Stimulated activated naive CD8-positive, alpha-beta T cell treated with anti-CD3 and anti-CD28 coated beads, Interleukin-15, Interleukin-2, amounts not matched to agents 100 U/mL and 50 U/mL, for 24 hours (primary cell): ENCODE measurements around the gene TP53BP1.
"Not testable (repeated sequence)": the region's sequence is repeated elsewhere in the genome, so short reads cannot be mapped to it uniquely, and the experiment has no call there.

ENCODE experiments used
- ATAC-seq: fragments of 150-1000 bp; cut with Tn5 transposase; one replicate; pipeline ENCODE4 v1.10.0; 2021
- DNase-seq: peaks from one replicate; pipeline ENCODE4 v3.0.0; 2021

TP53BP1 gene

DNA sequence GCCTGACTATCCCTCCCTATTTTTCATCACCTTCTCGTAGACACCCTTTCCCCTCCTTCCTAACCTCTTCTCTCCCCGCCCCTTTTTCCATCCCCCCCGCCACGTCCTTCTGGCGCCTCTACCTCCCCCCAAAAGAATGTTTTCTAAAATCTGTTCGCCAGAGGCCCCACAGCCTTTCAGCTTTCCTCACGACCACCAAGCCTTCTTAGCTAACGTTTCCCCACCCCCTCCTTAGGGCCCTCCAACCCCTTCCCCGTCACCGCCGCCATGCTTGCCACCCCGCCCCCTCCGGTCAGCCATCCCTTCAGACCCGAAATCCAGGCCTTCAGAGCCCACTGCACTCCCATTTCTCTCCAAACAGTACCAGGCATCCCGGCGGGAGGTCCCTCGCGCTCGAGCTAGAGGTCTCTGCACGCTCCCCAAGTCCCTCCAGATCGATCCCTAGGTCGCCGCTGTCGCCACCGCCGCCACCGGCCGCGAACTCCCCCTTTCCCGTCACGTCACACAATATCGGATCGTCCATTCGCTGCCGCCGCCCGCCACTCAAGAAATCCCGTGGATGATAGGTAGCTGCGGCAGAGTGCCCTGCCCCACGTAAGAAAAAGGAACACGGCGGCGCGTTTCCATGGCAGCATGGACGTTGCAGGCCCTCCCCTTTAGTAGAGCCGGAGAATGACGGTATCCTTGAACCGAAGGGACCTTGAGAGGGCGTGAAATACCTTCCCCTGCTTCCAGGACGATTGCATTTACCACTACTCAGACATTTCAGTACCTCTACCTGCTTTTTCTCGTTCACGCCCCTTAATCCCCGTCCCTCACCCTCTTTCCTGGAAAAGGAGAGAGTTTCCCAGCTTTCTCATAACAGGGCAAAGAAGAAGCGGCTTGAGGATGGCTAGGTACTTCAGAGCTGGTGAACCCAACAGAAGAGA, at the start of gene TP53BP1:
TSS of gene TP53BP1 (minus strand) at position 484 of the 929 bp plus-strand sequence. CDS start at position 371, 113 bp downstream.
- peak; percentile 94 for DNase-seq
- peak; percentile 100 for ATAC-seq

DNA sequence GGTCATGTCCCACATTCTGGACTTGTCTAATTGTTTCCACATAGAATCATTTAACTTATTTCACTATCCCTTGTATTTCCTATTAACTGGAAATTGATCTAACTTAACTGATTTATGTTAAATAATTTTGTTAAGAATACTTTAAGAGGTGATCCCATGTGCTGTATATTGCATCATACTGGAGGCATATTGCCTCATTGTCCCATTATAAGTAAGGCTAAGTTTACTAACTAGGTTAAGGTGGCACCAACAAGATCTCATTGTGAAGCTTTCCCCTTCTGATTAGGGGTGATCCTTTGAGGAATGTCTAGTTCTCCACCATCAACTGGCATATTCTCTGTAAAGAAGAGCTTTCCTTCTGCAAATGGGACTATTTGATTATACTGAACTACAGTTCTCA, 48.8 kb upstream of the TP53BP1 start:
- no peak for ATAC-seq

GRCh38 chr15:43538091-43538490, 45.1 kb upstream of the TP53BP1 start:
- DNase-seq = no peak
- no peak for ATAC-seq

More for the DNA sequence above, 48.8 kb upstream of the TP53BP1 start:
- no peak for DNase-seq

DNA sequence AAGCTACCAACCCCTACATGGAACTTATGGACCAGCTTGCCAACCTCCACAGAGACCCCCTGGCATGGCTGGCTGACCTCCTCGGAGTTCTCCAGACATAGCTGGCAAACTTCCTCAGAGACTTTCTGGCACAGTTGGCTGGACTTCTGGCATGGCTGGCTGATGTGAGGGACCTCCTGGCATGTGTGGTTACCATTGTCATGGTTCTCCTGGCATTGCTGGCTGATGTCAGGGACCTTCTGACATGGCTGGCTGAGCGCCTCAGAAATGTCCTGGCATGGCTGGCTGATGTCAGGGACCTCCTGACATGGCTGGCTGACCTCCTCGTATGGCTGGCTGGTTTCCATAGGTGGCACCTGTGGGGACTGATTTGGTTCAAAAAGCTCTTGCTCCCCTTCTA, 41.9 kb upstream of the TP53BP1 start:
- ATAC-seq (no peak), DNase-seq (no peak)

DNA sequence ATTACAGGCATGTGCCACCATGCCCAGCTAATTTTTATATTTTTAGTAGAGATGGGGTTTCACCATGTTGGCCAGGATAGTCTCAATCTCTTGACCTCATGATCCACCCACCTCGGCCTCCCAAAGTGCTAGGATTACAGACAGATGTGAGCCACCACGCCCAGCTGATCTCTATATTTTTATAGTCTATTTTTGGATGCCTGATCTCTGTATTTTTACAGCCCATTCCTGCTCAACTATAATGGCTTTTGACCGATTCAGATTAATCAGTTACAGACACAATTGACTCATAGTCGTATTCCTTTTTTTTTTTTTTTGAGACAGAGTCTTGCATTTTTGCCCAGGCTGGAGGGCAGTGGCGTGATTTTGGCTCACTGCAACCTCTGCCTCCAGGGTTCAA, 39.9 kb upstream of the TP53BP1 start:
- not testable (repeated sequence) for DNase-seq, ATAC-seq

DNA sequence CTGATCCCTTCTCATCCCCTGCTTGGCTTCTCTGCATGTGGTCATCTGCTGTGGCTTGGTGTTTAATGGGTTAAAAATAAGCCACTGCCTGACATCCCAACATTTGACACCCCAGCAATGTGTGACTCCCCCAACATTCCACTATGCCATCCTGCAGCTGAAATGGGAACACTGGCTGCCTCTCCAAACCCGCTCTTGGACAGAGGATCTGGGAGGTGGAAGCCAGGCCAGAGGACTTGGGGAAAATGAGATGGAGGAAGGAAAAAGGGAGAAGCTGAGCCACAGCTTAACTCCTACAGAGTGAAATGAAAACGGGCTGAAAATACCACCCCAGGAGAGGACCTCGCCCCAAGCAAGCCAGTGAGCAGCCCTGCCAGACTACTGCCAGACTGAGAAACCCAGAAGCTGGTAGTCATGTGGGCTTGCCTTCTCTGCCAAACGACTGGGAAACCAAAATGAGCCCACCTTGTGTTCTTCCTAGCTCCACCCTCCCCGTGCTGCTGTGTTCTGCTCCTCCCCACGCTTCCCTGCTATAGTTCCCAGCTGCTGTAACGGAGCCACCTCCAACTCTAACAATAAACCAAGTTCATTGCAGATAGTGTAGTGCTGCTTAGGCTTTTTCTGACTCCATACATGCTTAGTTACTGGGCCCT, 38.2 kb upstream of the TP53BP1 start:
- no peak for ATAC-seq
- DNase-seq = no peak

- ATAC-seq = no peak
- no peak for DNase-seq
Measured at GRCh38 chr15:43529587-43530345, 36.8 kb upstream of the TP53BP1 start.

DNA sequence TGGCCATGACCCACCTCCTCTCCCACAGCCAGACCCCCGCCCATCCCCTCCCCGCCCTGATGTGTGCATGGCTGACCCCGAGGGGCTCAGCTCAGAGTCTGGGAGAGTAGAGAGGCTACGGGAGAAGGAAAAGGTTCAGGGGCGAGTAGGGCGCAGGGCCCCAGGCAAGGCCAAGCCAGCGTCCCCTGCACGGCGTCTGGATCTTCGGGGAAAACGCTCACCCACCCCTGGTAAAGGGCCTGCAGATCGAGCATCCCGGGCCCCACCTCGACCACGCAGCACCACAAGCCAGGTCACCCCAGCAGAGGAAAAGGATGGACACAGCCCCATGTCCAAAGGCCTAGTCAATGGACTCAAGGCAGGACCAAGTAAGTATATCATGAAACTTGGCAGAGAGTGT, 36.2 kb upstream of the TP53BP1 start:
- ATAC-seq = no peak

GRCh38 chr15:43528542-43529007, 35.6 kb upstream of the TP53BP1 start:
- no peak for DNase-seq
- ATAC-seq = no peak

More for the DNA sequence above, 36.2 kb upstream of the TP53BP1 start:
- DNase-seq = no peak

GRCh38 chr15:43527802-43528541, 35.0 kb upstream of the TP53BP1 start:
- no peak for ATAC-seq
- no peak for DNase-seq

- DNase-seq = no peak
Measured at GRCh38 chr15:43527016-43527801, 34.3 kb upstream of the TP53BP1 start.

DNA sequence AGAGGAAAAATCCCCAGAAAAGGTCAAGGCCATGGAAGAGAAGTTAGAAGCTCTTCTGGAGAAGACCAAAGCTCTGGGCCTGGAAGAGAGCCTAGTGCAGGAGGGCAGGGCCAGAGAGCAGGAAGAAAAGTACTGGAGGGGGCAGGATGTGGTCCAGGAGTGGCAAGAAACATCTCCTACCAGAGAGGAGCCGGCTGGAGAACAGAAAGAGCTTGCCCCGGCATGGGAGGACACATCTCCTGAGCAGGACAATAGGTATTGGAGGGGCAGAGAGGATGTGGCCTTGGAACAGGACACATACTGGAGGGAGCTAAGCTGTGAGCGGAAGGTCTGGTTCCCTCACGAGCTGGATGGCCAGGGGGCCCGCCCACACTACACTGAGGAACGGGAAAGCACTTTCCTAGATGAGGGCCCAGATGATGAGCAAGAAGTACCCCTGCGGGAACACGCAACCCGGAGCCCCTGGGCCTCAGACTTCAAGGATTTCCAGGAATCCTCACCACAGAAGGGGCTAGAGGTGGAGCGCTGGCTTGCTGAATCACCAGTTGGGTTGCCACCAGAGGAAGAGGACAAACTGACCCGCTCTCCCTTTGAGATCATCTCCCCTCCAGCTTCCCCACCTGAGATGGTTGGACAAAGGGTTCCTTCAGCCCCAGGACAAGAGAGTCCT, 33.4 kb upstream of the TP53BP1 start:
- ATAC-seq = no peak
- DNase-seq = no peak

More at GRCh38 chr15:43527016-43527801, 34.3 kb upstream of the TP53BP1 start:
- ATAC-seq = no peak

GRCh38 chr15:43525131-43525530, 32.2 kb upstream of the TP53BP1 start:
- no peak for ATAC-seq

GRCh38 chr15:43524254-43524845, 31.4 kb upstream of the TP53BP1 start:
- no peak for DNase-seq
- ATAC-seq = no peak

More at GRCh38 chr15:43525131-43525530, 32.2 kb upstream of the TP53BP1 start:
- no peak for DNase-seq

- DNase-seq = no peak
- no peak for ATAC-seq
Measured at GRCh38 chr15:43523646-43524045, 30.7 kb upstream of the TP53BP1 start.

GRCh38 chr15:43522247-43522646, 29.3 kb upstream of the TP53BP1 start:
- ATAC-seq = no peak
- no peak for DNase-seq

DNA sequence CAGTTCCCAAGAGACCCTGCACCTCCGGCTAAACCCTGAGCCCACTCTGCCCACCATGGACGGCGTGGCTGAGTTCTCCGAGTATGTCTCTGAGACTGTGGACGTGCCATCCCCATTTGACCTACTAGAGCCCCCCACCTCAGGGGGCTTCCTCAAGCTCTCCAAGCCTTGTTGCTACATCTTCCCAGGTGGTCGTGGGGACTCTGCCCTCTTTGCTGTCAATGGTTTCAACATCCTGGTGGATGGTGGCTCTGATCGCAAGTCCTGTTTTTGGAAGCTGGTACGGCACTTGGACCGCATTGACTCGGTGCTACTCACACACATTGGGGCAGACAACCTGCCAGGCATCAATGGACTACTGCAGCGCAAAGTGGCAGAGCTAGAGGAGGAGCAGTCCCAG, 28.5 kb upstream of the TP53BP1 start:
- ATAC-seq (no peak), DNase-seq (no peak)

DNA sequence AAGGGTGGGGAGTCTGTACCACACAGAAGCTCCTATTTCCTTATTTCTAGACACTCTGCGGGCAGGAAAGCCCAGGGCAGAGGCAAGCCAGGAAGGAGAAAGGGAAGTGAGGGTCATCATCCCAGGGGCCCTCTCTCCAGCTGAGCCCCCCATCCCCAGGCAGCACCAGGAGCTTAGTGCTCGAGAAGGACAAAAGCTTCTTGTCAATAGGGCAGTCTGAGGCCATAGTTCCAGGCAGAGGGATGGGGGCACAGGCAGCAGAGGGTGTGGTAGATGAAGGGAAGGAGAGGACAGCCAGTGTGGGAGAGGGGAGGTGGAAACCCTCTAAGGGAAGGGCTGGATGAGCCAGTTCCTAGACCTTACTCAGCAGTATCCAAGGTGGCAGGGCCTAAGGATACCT, 27.2 kb upstream of the TP53BP1 start:
- ATAC-seq = no peak
- no peak for DNase-seq

DNA sequence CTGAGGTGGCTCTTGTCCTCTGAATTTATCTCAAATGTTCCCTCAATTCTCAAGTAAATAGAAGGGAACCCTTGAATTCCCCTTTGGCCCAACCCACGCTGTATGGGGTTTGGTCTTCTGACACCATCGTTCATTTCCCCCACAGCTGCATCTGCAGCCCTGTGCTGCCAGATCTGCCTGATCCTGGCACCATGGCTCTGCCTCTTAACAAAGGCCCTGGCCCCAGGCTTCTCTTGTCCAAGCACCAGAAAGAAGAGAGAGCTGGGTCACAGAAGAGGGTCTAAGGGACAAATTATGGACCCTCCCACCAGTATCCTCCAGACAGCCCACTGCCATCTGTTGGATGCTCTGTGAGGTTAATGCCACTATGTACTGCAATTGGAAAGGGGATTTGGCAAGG, 26.2 kb upstream of the TP53BP1 start:
- ATAC-seq = no peak
- no peak for DNase-seq
